Measurements from ENCODE around the gene BOC.

The BOC gene

DNA sequence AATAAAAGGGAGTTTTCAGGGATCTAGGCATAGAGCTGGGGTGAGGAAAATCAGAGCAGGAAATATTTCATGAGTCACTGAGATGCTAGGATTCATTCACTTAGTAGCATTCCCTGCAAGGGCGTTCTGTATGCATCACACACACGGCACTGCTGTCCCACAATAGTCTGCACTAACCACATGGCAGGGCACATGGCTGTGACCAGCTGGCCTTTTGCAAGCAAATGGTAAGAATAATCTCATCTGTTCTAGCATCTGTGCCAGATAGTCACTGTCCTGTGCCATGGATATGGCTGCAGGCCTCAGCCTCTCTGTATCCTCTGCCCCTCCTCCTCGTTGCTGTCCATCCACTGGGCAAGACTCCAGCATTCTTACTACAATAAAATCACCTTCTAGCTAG, 37.8 kb downstream of the BOC start:
- in situ Hi-C loops (cut with MboI; ENCODE audit: low sequenced_read_pairs), result no loop called here

DNA sequence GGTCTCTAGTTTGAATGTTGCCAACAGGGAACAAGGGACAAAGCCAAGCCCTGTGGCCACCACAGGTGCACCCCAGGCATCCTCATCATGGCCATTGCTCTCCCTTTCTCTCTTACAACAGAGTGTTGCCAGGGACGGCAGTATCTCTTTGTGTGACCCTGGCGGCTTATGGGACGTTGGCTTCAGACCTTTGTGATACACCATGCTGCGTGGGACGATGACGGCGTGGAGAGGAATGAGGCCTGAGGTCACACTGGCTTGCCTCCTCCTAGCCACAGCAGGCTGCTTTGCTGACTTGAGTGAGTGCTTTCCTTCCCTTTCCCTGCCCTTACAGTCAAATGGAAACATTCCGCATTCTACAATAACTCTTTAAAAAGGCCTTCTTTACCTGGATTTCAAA, 38.2 kb downstream of the BOC start:
- in situ Hi-C loops (cut with MboI; ENCODE audit: low sequenced_read_pairs), result no loop called here

DNA sequence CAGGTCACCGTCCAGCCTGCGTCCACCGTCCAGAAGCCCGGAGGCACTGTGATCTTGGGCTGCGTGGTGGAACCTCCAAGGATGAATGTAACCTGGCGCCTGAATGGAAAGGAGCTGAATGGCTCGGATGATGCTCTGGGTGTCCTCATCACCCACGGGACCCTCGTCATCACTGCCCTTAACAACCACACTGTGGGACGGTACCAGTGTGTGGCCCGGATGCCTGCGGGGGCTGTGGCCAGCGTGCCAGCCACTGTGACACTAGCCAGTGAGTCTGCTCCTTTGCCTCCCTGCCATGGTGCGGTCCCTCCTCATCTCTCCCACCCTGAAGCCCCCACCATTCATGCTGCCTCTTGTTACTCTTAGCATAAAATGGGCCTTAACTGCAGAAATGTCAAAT, 39.2 kb downstream of the BOC start:
- in situ Hi-C loops (cut with MboI; ENCODE audit: low sequenced_read_pairs), result no loop called here

DNA sequence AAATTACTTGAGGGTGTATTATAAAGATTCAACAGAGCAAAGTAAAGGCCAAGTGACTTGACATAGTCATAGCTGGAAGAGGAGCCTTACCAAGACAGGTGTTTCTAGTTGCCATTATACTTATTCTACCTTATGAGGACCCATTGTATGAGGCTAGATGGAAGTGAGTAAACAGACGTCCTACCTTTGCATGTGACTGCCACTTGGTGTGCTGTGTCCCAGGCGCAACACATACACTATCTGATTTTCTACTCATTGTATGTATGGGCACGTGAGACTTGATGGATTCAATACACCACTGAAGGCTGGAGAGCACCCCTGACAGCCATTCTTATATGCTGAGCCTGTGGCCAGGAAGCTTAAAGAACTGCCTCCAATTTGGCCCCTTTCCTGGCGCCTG, 40.5 kb downstream of the BOC start:
- in situ Hi-C loops (cut with MboI; ENCODE audit: low sequenced_read_pairs), result no loop called here

DNA sequence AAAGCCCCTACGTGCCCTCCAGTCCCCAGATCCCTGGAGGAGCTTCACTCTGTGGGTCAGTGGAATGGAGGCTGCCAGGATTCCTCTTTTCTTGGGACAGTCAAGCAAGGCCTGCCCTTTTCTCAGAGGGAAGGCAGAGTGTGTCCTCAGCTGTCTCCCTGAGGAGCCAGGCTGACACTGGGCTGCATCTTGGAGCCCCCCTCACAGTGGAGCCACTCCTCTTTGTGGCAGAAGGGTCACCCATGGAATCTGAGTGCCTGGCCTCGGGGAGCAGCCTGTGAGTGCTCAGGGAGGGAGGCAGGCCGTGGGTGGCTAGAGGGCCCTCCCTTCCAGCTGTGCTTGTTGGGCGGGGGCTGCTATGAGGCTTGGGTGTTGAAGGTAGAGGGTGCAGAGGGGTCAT, 41.2 kb downstream of the BOC start:
- in situ Hi-C loops (cut with MboI; ENCODE audit: low sequenced_read_pairs), result no loop called here

DNA sequence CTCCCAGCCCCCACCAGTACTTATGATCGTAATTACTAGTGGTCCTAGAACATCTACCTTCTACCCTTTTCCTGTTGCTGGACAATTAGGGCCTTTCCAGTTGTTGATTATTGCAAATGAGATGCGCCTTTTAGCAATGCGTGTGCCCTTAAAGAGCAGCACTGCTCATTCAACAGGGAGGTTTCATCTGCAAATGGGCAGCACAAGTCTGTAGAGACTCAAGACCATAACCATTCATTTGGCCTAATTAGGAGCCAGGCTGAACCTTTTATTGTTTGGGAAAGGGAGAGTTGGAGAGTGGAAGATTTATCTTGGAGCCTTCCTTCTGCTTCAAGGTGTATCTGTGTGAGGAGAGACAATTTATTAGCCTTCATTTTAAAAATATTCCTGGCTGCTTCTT, 42.3 kb downstream of the BOC start:
- in situ Hi-C loops (cut with MboI; ENCODE audit: low sequenced_read_pairs), result no loop called here

DNA sequence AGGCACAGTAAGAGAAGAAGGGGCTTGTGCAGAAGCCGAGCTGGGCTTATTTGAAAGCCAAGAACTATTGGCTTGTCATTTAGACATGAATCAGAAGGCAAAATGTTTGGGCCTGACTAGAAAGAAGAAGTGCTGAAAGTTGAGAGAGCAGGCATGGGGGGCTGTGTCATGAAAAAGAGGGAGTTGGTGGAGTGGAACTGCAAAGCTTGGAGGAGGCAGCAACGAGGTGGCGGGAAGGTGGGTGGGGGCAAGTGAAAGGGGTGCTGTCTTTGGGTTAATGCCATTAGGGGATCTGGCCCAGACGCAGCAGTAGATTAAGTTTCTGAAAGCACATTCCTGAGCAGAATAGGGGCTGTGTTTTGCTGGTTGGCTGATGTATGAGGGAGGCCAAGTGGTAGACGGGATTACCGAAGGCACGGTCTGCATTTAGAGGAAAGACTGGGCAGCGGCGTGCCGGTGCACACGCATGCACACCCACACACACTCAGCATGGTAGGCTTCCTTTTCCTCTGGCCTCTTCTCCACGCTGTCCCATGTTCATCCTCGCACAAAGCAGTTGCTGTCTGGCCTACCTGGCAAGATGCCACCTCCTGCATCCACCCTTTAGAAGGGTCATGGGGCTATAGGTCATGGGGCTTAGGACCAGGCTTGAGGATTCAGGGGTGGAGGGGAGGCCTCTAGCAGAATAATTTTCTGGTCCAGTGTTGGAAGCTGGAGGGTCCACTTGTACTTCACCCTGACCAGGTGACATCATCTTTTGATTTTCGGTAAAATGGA, 43.0 kb downstream of the BOC start:
- in situ Hi-C loops (cut with MboI; ENCODE audit: low sequenced_read_pairs), result no loop called here

DNA sequence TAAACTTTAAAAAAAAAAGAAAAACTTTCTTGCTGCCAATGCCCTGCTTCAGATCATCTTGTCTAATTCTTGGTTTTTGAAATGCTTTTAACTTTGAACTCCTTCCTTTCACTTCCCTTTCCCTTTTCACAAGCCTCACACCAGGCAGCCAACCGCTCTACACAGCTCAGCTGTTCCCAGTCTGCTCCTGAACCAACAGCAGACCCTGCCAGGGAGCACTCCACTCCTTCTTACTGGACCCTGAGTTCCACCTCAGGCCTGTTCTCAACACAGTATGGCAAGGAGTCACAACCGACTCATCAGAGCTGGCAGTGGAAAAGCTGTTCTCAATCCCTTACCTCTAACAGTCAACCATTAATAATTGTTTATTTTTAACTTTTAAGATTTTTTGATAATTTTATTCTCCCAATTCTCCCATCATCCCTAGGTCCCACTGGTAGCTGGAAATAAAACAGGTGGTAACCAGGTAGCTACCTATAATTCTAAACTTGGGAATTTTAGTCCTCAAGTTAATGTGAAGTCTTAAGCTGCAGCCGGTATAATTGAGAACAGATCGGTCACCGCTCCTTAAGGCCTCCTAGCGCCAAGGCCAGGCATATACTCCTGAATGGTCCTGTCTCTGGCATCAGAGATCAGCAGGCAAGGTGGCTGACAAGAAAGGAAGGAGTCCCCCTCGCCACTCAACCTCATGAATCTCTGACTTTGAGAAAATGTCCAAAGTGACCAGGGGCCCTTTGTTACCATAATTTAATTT, 43.9 kb downstream of the BOC start:
- in situ Hi-C loops (cut with MboI; ENCODE audit: low sequenced_read_pairs), result no loop called here

DNA sequence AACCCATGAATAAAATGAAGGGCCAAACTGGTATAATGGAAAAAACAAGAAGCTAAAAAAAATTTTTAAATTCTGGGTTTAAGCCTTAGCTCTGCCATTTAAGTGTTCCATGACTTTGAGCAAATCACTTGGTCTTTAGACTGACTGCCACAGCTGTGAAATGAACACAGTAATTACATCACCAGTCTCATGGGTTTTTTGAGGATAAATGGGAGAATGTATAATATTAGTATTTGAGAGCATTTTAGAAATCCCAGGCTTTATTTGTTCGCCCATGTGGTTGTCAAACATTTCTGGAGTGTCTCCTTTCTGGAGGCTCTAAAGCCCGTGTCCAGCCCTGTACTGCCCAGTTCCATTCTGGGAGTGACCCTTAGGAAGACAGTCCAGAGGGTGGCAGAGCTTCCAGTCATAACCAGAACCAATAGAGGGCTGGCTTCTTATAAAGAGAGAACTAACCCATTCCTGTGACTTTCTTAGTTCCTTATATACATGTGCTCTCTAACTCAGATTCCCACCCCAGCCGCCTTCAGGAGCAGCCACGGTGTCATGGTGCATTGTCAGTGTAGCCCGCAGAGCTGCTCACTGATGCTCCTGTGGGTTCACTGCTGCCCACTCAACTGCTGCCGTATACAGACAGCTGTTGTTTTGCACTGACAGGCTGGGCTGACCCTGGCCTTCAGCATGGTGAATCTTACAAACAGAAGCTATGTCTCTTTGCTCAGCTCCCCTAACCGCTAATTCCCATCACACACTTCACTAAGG, 44.7 kb downstream of the BOC start:
- in situ Hi-C loops (cut with MboI; ENCODE audit: low sequenced_read_pairs), result no loop called here

DNA sequence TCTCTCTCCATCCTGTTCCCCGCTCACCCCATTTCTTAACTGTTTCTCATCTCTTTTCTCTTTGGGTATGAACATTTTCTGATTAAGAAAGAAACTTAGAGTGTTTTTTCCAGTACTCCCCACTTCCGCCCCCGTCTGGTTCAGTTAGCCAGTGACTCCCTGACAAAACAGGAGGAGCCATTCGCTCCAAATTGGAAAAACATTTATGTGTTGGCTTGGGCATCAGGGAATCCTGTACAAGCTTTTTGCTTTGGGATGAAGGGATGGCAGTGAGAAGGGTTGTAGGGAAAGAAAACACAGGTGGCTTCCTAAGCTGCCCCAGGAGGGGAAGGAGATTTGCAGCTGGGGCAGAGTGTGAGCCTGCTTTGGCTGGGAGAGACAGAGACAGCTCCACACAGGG, 47.0 kb downstream of the BOC start:
- in situ Hi-C loops (cut with MboI; ENCODE audit: low sequenced_read_pairs), result no loop called here

DNA sequence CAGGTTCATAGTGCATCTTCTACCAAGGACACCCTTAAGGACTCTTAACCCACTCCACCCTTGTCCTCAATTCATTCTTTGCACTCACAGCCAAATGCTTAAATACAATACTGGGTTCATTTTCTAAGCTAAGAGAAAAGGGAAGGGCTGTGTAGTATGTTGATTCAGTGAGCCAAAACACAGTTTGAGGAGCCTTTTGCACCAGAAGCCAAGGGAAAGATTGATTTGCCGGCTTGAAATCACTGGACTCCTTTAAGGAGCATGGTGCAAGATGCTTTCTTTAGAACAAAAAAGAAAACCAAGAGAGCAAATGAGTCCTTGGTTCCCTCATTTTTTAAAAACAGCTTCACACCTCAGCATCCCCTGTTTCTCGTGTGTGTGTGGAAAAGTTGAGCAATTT, 47.8 kb downstream of the BOC start:
- in situ Hi-C loops (cut with MboI; ENCODE audit: low sequenced_read_pairs), result no loop called here

DNA sequence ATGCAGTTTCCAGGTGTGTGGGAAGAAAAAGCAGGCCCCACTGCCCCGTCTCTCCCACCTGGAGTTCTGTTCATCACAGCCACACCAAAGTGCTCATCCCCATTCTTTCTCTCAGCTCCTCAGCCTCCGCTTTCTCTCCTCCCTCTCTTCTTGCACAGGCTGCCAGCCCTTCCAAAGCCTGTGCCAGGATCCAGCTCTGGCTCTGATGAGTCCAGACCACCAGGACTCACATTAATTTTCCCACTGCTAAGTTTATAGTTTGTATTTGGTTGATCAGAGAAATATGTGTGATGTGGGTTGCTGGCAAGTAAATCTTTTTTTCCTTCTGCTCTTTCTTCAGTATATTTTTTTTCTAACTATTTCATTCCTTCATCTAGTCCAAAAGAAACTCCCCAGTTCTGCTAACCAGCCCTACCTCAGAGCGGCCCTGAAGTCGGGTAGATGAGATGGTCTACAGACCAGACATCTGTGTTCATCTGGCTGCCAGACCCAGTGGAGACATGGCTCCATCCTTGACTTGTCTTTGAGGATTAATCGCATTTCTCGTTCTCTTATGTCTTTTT, 49.8 kb downstream of the BOC start:
- in situ Hi-C loops (cut with MboI; ENCODE audit: low sequenced_read_pairs), result no loop called here

DNA sequence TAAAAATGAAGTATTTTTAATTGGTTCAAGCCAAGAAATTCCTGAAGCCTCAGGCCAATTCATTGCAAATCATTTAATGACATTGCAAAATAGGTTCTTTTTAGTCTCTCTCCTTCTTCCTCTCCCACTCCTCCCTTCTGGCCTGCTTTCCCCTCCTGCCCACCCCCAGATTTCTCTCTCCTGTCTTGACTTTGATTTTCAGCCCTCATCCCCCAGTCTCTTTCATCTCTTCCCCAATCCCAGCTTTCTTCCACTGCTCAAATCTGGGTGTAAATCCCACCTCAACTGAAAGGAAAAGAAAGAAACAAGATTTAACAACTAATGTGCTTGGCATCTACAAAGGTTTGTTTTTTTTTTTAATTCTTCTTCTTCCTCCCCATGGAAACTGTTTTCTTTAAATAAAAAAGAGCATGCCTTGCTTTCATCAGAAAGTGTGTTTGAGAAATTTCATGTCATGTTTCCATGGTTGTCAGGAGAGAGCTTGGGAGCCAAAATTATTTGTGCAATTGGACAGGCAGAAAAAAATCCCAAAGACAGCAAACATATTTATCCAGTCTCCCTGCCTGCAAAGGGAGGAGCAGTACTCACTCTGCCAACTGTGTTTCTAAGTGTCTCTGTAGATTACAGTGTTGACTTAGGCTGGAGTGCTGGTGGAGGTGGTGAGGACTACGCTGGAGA, 50.4 kb downstream of the BOC start:
- in situ Hi-C loops (cut with MboI; ENCODE audit: low sequenced_read_pairs), result no loop called here

DNA sequence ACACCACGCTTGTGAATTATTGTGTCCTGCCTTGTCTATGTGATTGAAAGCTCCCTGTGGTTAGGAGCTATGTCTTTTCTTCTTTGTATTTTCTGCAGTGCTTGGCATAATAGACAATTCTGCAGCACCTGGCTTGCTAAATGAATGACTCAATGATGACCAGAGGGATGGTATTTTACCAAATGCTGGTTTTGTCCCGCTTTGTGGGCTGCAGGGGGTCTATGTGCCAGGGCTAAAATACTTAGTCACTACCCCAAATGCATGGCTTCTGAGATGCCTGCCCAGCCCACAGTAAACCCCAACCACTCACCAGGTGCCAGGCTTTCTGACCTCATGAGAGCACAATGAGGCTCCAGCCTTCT, 50.9 kb downstream of the BOC start:
- in situ Hi-C loops (cut with MboI; ENCODE audit: low sequenced_read_pairs), result no loop called here

DNA sequence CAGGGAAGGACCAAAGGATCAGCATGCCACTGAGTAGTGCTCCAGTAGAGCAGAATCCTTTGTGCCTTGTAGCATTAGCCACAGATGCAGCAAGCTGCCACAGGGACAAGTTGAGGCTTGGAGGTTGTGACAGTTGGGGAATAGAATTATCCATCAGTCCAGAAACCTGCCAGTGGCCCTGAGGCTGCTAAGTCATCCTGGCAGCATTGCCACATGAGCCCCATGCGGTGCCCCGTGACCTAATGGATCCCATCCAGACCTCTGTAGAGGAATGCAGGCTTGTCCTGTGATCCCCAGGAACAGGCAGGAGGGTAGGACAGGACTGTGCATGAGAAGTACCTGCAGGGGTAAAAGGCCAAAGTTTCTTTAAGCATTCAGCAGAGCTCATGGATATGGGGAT, 51.7 kb downstream of the BOC start:
- in situ Hi-C loops (cut with MboI; ENCODE audit: low sequenced_read_pairs), result no loop called here

DNA sequence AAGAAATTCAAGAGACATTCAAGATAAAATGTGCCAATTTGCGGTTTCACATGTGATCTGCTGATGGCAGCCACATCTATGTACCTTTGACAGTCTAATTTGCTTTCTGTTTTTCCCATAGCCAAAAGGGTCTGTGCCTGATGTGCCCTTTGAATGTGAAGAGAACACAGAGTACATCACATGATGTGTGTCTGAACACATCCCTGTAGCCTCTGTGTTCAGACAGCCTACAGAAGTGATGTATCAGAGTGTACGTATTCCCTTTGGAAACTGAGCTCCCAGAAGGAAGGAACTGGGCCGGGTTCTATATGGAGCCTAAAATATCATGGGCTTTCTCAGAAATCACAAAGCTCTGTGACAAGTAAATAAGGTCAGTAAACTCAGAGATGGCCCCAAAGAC, 52.4 kb downstream of the BOC start:
- in situ Hi-C loops (cut with MboI; ENCODE audit: low sequenced_read_pairs), result no loop called here

DNA sequence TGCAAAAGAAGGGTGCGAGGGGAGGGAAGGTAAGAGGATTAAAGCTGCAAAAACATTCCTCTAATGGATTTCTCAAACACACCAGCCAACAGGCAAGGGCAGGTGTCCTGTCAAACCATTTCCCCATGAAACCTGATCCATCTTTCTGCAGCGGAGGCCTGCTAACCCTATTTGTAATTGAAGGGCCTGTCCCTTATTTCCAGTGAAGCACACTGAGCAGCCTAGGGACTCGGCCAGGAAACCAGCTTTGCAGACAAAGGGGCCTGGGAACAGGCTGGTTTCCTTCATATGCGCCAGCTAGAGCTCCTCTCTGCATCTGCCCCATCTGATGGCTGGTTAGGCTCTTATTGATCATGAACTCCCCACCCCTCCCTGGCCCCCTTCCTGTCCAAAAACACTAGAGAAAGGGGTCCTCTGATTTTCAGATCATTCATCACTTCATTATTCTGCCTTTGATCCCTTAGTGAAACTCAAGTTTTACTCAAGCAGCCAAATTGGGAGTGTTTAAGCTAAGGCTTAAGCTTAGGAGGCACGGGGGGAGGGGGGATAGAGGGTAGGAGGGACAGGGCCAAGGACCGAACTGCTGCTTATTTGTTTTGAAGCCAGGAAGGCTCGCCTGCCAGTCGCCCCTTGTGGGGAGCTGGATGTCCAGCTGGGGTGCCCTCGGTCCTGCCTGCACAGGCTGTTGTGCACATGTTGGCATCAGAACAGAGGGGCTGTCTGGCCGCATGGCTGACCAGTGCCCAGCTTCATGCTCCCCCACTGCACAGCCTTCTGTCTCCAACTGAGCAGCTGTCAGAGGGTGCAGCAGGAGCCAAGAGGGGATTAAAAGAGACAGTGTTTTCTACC, 53.1 kb downstream of the BOC start:
- in situ Hi-C loops (cut with MboI; ENCODE audit: low sequenced_read_pairs), result no loop called here

DNA sequence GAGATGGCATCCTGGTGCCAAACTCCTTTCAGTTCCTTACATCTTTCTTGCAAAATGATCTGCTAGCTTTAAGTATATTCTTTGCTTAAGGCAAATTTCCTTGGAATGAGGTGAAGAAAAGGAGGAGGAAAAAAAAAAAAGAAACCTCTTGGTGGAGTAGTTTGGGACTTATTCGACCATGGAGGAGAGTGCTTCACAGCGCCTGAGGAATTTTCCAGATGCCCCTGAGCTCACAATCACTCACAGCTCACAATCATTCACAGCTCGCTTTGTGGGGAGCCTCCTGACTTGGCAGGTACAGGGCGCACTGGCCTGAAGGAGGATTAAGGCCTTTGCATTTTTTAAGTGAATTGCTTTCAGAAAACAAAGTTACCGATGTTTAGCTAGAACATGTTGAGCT, 53.9 kb downstream of the BOC start:
- in situ Hi-C loops (cut with MboI; ENCODE audit: low sequenced_read_pairs), result no loop called here

DNA sequence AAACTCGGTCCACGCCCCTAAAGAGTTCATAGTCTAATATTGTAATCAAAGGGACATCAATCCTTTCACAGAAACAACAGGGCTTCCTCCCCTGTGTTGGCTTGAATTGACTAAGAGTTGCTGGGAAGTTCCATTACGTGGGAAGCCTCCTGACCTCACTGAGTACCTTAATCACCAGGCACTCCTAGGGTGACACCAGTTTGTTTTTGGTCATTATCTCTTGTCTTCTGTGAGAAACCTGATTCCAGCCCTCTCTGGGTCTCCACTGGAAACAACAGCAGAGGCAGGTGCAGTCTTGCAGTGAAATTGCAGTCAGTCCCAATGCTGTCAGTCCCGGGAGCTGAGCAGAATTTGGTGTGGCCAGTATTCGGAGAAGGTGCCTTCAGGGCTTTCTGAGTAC, 55.4 kb downstream of the BOC start:
- in situ Hi-C loops (cut with MboI; ENCODE audit: low sequenced_read_pairs), result no loop called here

DNA sequence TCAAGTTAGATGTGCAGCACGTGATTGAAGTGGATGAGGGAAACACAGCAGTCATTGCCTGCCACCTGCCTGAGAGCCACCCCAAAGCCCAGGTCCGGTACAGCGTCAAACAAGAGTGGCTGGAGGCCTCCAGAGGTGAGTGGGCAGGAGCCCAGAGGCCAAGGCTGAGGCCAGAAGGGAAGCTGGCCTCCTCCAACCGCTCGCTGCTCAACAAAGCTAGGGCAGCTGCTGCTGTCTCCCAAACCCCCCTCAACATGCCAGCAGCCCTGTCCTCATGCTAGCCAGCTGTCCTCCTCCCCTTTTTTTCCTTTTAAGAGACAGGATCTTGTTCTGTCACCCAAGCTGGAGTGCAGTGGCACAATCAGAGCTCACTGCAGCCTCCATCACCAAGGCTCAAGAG, 57.0 kb downstream of the BOC start:
- in situ Hi-C loops (cut with MboI; ENCODE audit: low sequenced_read_pairs), result no loop called here

All from HL-60/S4 (cell line).